ENCODE measurements around the gene SPG11.
"Not testable (repeated sequence)": the region's sequence is repeated elsewhere in the genome, so short reads cannot be mapped to it uniquely, and the experiment has no call there.

SPG11 gene

DNA sequence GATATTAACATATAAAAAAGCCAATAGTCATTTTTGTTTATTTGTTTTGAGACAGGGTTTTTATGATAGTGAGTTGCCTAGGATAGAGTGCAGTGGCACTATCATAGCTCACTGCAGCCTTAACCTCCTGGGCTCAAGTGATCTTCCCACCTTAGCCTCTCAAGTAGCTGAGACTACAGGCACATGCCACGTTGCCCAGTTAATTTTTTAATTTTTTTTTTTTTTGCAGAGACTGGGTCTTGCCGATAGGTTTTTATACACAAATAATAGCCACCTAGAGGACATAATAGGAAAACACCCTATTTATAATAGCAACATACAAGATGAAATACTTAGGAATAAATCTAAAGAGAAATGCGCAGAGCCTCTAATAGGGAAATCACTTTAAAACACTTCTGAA is 113.2 kb downstream of the SPG11 start:
- H3K9me3 Mint-ChIP-seq, result no peaks in the 10 kb centered on the region
- intact Hi-C loops (cut with micrococcal nuclease), result no loop called here
- no peaks in the 10 kb centered on the region for H3K27me3 Mint-ChIP-seq
- H3K4me3 Mint-ChIP-seq, result no peak overlapping the region
- H3K36me3 Mint-ChIP-seq (ENCODE audit: low read depth), result peaks cover 63% of the 10 kb centered on the region
- peaks cover 6% of the 10 kb centered on the region for H3K4me1 Mint-ChIP-seq (ENCODE audit: low read depth)
- no peak overlapping the region for H3K27ac Mint-ChIP-seq

- H3K27ac Mint-ChIP-seq; H3K27me3 Mint-ChIP-seq; intact Hi-C loops (cut with micrococcal nuclease); H3K4me3 Mint-ChIP-seq; H3K9me3 Mint-ChIP-seq: not testable (repeated sequence)
- peaks cover 52% of the 10 kb centered on the region for H3K36me3 Mint-ChIP-seq (ENCODE audit: low read depth)
- H3K4me1 Mint-ChIP-seq (ENCODE audit: low read depth), result peaks cover 11% of the 10 kb centered on the region
Observed at GRCh38 chr15:44549152-44549551, 114.3 kb downstream of the SPG11 start.

- Mint-ChIP-seq H3K9me3 (no peaks in the 10 kb centered on the region), H3K27me3 (no peaks in the 10 kb centered on the region), H3K4me3 (no peak overlapping the region), H3K4me1 (ENCODE audit: low read depth) (peaks cover 31% of the 10 kb centered on the region), H3K27ac (peak overlapping the region; percentile 43), H3K36me3 (ENCODE audit: low read depth) (peaks cover 47% of the 10 kb centered on the region)
- intact Hi-C loops (cut with micrococcal nuclease), result no loop called here
Observed at GRCh38 chr15:44545913-44546802, 117.3 kb downstream of the SPG11 start.

DNA sequence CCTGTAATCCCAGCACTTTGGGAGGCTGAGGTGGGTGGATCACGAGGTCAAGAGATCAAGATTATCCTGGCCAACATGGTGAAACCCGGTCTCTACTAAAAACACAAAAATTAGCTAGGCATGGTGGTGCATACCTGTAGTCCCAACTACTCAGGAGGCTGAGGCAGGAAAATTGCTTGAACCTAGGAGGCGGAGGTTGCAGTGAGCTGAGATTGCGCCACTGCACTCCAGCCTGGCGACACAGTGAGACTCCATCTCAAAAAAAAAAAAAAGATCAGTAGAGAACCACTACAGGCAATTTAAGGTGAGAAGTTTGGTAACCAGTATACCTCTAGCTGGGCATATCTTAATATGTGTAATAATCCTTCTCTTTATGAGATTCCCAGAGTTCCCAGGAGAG is 118.7 kb downstream of the SPG11 start:
- H3K27me3 Mint-ChIP-seq; H3K9me3 Mint-ChIP-seq; H3K27ac Mint-ChIP-seq; H3K4me3 Mint-ChIP-seq; intact Hi-C loops (cut with micrococcal nuclease): not testable (repeated sequence)
- peaks cover 56% of the 10 kb centered on the region for H3K36me3 Mint-ChIP-seq (ENCODE audit: low read depth)
- peaks cover 42% of the 10 kb centered on the region for H3K4me1 Mint-ChIP-seq (ENCODE audit: low read depth)

DNA sequence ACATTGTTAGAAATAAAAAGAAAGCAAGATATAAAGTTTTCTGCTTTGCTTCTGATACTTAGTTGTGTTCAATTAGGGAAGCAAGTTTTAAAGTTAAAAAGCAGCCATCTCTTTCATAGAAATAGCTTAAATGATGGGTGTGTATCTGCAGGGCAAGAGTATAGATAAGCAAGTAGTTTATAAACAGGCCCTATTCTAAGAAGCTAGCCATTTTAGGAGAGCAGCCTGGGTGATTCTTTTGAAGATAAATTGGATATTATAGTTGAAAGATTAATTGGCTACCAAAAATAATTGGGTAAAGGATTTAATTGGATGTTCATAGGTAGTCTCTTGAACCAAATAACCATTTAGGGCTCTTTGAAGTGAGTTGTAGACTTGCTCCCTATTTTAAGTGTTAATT is 120.9 kb downstream of the SPG11 start:
- Mint-ChIP-seq H3K4me3 (no peak overlapping the region), H3K27ac (no peak overlapping the region), H3K36me3 (ENCODE audit: low read depth) (peaks cover 57% of the 10 kb centered on the region), H3K27me3 (no peaks in the 10 kb centered on the region), H3K9me3 (no peaks in the 10 kb centered on the region), H3K4me1 (ENCODE audit: low read depth) (peaks cover 54% of the 10 kb centered on the region)
- intact Hi-C loops (cut with micrococcal nuclease), result no loop called here

DNA sequence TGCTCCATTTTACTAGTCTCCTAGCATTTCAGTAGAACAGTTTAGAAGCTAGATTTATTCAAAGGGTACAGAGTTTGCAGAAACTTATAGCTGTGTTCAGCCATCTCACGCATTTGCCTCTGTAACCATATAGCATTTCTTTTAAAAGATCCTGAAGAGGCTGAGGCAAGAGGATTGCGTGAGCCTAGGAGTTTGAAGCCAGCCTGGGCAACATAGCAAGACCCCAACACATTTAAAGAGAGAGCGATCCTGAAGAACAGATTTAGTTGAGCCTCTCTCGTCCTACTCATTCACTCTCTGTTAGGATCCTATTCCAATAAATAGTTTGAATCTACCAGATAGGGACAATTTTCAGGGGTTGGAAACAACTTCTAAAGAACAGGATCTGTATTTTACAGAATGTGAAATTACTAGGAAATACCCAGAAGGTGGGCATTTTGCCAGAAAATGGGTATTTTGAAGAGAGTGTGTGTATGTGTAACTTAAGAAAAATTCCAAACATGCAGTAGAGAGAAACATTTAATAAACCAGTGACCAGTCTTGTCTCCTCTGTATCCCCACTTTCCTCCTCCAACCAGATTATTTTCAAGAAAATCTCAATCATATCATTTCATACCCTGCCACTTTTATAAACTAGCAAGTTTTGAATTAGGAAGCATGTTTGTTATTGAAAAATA is 122.0 kb downstream of the SPG11 start:
- H3K27me3 Mint-ChIP-seq, result no peaks in the 10 kb centered on the region
- H3K9me3 Mint-ChIP-seq, result no peaks in the 10 kb centered on the region
- peaks cover 54% of the 10 kb centered on the region for H3K4me1 Mint-ChIP-seq (ENCODE audit: low read depth)
- peaks cover 67% of the 10 kb centered on the region for H3K36me3 Mint-ChIP-seq (ENCODE audit: low read depth)
- H3K4me3 Mint-ChIP-seq, result no peak overlapping the region
- H3K27ac Mint-ChIP-seq, result peak overlapping the region; percentile 30
- intact Hi-C loops (cut with micrococcal nuclease), result no loop called here

DNA sequence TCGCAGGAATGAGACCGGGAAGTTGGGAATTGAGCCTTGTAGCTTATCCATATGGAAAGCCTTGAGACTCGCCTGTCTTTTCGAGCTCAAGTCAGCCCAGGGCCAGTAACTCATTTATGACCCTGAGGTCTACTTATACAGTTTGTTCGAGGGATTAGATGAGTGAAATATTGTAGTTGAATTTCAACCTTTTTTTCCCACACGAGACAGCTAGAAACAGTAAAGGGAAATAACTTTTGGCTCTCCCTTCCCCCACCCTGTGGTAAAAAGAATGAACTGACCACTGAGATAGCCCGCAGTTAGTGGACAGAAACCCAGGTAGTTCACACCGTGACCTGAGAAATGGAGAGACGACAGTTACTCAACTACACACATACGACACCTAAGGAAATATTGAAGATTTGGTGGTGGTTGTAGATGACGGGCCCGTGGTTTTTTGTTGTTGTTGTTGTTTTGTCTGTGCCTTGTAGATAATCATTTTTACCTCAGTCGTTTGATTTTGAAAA is 125.7 kb downstream of the SPG11 start:
- peak overlapping the region; percentile 97 for H3K27ac Mint-ChIP-seq
- peaks cover 71% of the 10 kb centered on the region for H3K36me3 Mint-ChIP-seq (ENCODE audit: low read depth)
- H3K4me3 Mint-ChIP-seq, result peak overlapping the region; percentile 87
- intact Hi-C loops (cut with micrococcal nuclease), result loop anchor here (2.0 to 10.0 kb wide), 2 partner anchors 113 to 191 kb away; partner anchors contain the start of gene CTDSPL2
- H3K27me3 Mint-ChIP-seq, result no peaks in the 10 kb centered on the region
- peaks cover 48% of the 10 kb centered on the region for H3K4me1 Mint-ChIP-seq (ENCODE audit: low read depth)
- H3K9me3 Mint-ChIP-seq, result no peaks in the 10 kb centered on the region

GRCh38 chr15:44536962-44537734 is 126.3 kb downstream of the SPG11 start, which contains the start of gene EIF3J:
TSS of gene EIF3J (plus strand) at chr15:44537147. CDS start at chr15:44537195, 48 bp downstream.
- peak within 1 kb of the TSS; percentile 87 for H3K4me3 Mint-ChIP-seq
- peaks cover 48% of the 10 kb centered on the region for H3K4me1 Mint-ChIP-seq (ENCODE audit: low read depth)
- intact Hi-C loops (cut with micrococcal nuclease), result loop anchor here (2.0 to 10.0 kb wide), 2 partner anchors 112 to 192 kb away; partner anchors contain the start of gene CTDSPL2
- H3K27me3 Mint-ChIP-seq, result no peaks in the 10 kb centered on the region
- peak within 1 kb of the TSS; percentile 97 for H3K27ac Mint-ChIP-seq
- peaks cover 75% of the 10 kb centered on the region for H3K36me3 Mint-ChIP-seq (ENCODE audit: low read depth)
- H3K9me3 Mint-ChIP-seq, result no peaks in the 10 kb centered on the region

DNA sequence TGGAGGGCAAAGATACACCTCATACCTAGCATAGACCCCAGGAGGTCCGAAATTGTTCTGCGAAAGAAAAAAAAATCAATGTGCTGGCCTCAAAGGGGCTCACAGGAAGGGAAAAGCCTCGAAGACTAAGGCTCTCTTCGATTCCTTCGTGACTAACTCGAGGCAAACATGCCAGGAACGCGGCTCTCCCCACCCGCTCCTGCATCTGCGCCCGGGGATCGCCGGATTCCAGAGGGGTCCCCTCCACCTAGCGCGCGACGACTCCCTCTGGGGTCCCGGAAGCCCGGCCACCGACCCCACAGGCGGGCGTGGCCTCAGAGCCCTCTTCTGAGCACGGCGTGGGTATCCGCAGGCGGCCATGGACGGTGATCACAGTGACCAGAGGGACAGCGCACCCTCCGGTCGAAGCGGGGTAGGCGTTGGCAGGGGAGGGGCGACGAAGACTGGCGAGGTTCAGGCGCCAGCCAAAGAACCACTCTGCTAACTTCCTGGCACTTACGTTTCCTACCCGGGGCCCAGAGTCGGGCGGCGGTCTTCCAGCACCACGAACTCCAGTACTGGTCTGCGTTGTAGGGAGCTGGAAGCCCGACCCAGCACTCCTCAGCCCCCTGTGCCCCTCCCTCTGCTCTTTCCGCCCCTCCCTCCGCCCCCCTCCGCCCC is 127.0 kb downstream of the SPG11 start:
- intact Hi-C loops (cut with micrococcal nuclease), result loop anchor here (2.0 to 10.0 kb wide), 2 partner anchors 112 to 192 kb away; partner anchors contain the start of gene CTDSPL2
- no peaks in the 10 kb centered on the region for H3K9me3 Mint-ChIP-seq
- peaks cover 41% of the 10 kb centered on the region for H3K4me1 Mint-ChIP-seq (ENCODE audit: low read depth)
- peak overlapping the region; percentile 97 for H3K27ac Mint-ChIP-seq
- H3K36me3 Mint-ChIP-seq (ENCODE audit: low read depth), result peaks cover 73% of the 10 kb centered on the region
- no peaks in the 10 kb centered on the region for H3K27me3 Mint-ChIP-seq
- H3K4me3 Mint-ChIP-seq, result peak overlapping the region; percentile 87

DNA sequence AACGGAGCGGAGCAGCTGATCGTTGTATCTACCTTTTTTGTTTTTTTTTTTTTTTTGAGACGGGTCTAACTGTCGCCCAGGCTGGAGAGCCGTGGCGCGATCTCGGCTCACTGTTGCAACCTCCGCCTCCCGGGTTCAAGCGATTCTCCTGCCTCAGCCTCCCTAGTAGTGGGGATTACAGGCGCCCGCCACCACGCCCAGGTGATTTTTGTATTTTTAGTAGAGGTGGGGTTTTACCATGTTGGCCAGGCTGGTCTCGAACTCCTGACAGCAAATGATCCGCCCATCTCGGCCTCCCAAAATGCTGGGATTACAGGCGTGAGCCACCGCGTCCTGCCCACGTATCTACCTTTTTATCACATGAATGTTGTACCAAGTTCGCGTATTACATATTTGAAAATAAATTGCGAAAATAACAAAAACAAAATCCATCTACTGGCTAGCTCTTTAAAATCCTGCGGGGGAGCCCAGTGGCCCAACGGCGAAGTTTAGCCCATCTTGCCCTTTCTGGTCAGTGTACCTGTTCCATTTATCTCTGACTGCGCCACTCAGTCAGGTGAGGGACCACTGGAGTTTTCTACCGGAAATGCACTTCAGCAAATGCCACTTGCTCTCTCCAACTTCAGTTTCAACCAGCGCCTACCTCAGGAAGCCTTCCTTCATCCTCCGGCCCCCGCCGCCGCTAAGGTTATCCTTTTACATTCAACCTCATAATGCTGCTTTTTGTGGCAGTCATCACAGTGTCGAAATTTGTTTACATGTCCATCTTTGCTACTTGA is 127.8 kb downstream of the SPG11 start:
- peaks cover 73% of the 10 kb centered on the region for H3K36me3 Mint-ChIP-seq (ENCODE audit: low read depth)
- H3K27ac Mint-ChIP-seq, result peak overlapping the region; percentile 97
- peaks cover 34% of the 10 kb centered on the region for H3K4me1 Mint-ChIP-seq (ENCODE audit: low read depth)
- no peaks in the 10 kb centered on the region for H3K9me3 Mint-ChIP-seq
- intact Hi-C loops (cut with micrococcal nuclease), result loop anchor here (2.0 to 10.0 kb wide), 2 partner anchors 111 to 193 kb away; partner anchors contain the start of gene CTDSPL2
- peak overlapping the region; percentile 87 for H3K4me3 Mint-ChIP-seq
- no peaks in the 10 kb centered on the region for H3K27me3 Mint-ChIP-seq

- peak overlapping the region; percentile 22 for H3K4me3 Mint-ChIP-seq
- no peaks in the 10 kb centered on the region for H3K9me3 Mint-ChIP-seq
- H3K27me3 Mint-ChIP-seq, result no peaks in the 10 kb centered on the region
- peaks cover 28% of the 10 kb centered on the region for H3K4me1 Mint-ChIP-seq (ENCODE audit: low read depth)
- H3K27ac Mint-ChIP-seq, result no peak overlapping the region
- H3K36me3 Mint-ChIP-seq (ENCODE audit: low read depth), result peaks cover 73% of the 10 kb centered on the region
- intact Hi-C loops (cut with micrococcal nuclease), result loop anchor here (10.0 kb wide), 1 partner anchor 110 kb away; the partner anchor contains the start of gene CTDSPL2
Observed at GRCh38 chr15:44535092-44535491, 128.4 kb downstream of the SPG11 start.

GRCh38 chr15:44532689-44533088 is 130.8 kb downstream of the SPG11 start:
- intact Hi-C loops (cut with micrococcal nuclease), result loop anchor here (10.0 kb wide), 1 partner anchor 108 kb away; the partner anchor contains the start of gene CTDSPL2
- no peak overlapping the region for H3K4me3 Mint-ChIP-seq
- H3K27me3 Mint-ChIP-seq, result no peaks in the 10 kb centered on the region
- no peak overlapping the region for H3K27ac Mint-ChIP-seq
- peaks cover 16% of the 10 kb centered on the region for H3K4me1 Mint-ChIP-seq (ENCODE audit: low read depth)
- H3K36me3 Mint-ChIP-seq (ENCODE audit: low read depth), result peaks cover 49% of the 10 kb centered on the region
- no peaks in the 10 kb centered on the region for H3K9me3 Mint-ChIP-seq
